Gastrocnemius medialis (tissue), 4 donors: ENCODE data around the gene HSD17B12.

ENCODE experiments used
- POLR2A ChIP-seq, 2 donors: fragments of 450-650 bp; IDR thresholded peaks; one replicate each; pipeline ENCODE4 v1.6.1; 2017; ENCODE audit warnings: antibody characterized with exemption in 2 of 2, mild to moderate bottlenecking in 2 of 2, moderate library complexity in 2 of 2
- TF ChIP-seq, protein P1 (sequence below), 5 experiments: fragments of 450-650 bp in 3 of 5; fragments of 200-600 bp in 2 of 5; sonication (generic) in 2 of 5; IDR thresholded peaks in 4 of 5; conservative IDR thresholded peaks in 1 of 5; 1 replicate in 4 of 5; 2 replicates in 1 of 5; pipeline ENCODE4 v1.5.1; 2016 to 2019; ENCODE audit warnings: antibody characterized with exemption in 5 of 5, mild to moderate bottlenecking in 3 of 5, moderate library complexity in 3 of 5

DNA sequence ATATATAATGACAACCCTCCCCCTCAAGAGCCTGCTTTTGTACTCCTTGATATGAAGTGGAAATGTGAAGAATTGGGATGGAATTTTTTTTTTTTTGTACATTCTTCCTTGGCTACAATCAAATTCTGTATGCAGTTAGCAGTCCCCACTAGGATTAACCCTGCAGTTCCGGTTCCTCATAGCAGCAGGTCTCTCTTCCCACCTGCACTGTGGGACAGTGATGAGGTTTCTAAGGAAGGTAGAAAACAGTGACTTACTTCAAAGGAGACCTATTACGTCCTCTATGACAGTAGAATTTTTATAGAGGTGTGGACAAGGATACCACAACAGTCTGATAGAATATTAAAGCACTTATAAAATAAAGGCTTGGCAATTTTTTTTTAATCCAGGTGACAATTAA is 153.7 kb downstream of the HSD17B12 start:
- TF ChIP-seq, protein P1, sequence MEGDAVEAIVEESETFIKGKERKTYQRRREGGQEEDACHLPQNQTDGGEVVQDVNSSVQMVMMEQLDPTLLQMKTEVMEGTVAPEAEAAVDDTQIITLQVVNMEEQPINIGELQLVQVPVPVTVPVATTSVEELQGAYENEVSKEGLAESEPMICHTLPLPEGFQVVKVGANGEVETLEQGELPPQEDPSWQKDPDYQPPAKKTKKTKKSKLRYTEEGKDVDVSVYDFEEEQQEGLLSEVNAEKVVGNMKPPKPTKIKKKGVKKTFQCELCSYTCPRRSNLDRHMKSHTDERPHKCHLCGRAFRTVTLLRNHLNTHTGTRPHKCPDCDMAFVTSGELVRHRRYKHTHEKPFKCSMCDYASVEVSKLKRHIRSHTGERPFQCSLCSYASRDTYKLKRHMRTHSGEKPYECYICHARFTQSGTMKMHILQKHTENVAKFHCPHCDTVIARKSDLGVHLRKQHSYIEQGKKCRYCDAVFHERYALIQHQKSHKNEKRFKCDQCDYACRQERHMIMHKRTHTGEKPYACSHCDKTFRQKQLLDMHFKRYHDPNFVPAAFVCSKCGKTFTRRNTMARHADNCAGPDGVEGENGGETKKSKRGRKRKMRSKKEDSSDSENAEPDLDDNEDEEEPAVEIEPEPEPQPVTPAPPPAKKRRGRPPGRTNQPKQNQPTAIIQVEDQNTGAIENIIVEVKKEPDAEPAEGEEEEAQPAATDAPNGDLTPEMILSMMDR (IDR thresholded peaks at IDR 0.05 in 4 of 5, conservative IDR thresholded peaks at IDR 0.05 in 1 of 5) = no peak
- no peak for TF ChIP-seq POLR2A (IDR thresholded peaks at IDR 0.05)
